GM23338 (cell line): ENCODE results near the gene ABHD17B. TPM values are rescaled to one million over a fixed set of nuclear protein-coding genes. Genes with fewer than 3 reads are reported as not detected.

ENCODE experiments used
- ATAC-seq: fragments of 200-7000 bp; cut with Tn5 transposase; 3 replicates; pipeline ENCODE4 v1.9.1; 2020
- DNase-seq: peaks from one replicate; pipeline ENCODE4 v3.0.0-alpha.2; 2015; ENCODE audit warnings: low spot score
- H2AFZ ChIP-seq: fragments of 200-600 bp; sonication (generic); 2 replicates; pipeline ENCODE4 v1.8.0; 2016; ENCODE audit warnings: antibody characterized with exemption, mild to moderate bottlenecking, moderate library complexity
- H3F3A ChIP-seq: fragments of 200-600 bp; sonication (generic); replicated peaks from 2 replicates; pipeline ENCODE4 v1.8.0; 2017; ENCODE audit warnings: antibody characterized with exemption, mixed run types, low read depth
- H3K27ac ChIP-seq: fragments of 200-600 bp; sonication (generic); 2 replicates; pipeline ENCODE4 v1.6.1; 2016; ENCODE audit warnings: low read depth
- H3K27me3 ChIP-seq: fragments of 200-600 bp; sonication (generic); 2 replicates; pipeline ENCODE4 v1.8.0; 2016; ENCODE audit warnings: mild to moderate bottlenecking, mixed run types, moderate library complexity; ENCODE audit not compliant: insufficient read depth
- H3K36me3 ChIP-seq: fragments of 200-600 bp; sonication (generic); 2 replicates; pipeline ENCODE4 v1.8.0; 2016; ENCODE audit warnings: mild to moderate bottlenecking; ENCODE audit not compliant: insufficient read depth
- H3K4me1 ChIP-seq: fragments of 200-600 bp; sonication (generic); 2 replicates; pipeline ENCODE4 v1.8.0; 2016; ENCODE audit warnings: mild to moderate bottlenecking, moderate library complexity; ENCODE audit not compliant: insufficient read depth
- H3K4me2 ChIP-seq: fragments of 200-600 bp; sonication (generic); 2 replicates; pipeline ENCODE4 v1.7.1; 2017; ENCODE audit warnings: mixed run types
- H3K4me3 ChIP-seq: fragments of 200-600 bp; sonication (generic); 2 replicates; pipeline ENCODE4 v1.6.1; 2016; ENCODE audit warnings: mixed run types
- H3K79me2 ChIP-seq: fragments of 200-600 bp; sonication (generic); replicated peaks from 2 replicates; pipeline ENCODE4 v1.8.0; 2017; ENCODE audit warnings: mild to moderate bottlenecking; ENCODE audit not compliant: insufficient read depth
- H3K9me2 ChIP-seq: fragments of 200-600 bp; sonication (generic); 2 replicates; pipeline ENCODE4 v1.8.0; 2017; ENCODE audit not compliant: insufficient read depth
- H4K20me1 ChIP-seq: fragments of 200-600 bp; sonication (generic); replicated peaks from 2 replicates; pipeline ENCODE4 v1.8.0; 2017; ENCODE audit warnings: mild to moderate bottlenecking; ENCODE audit not compliant: insufficient read depth
- H3K27ac Mint-ChIP-seq: 2 replicates; pipeline ENCODE4 v1.8.0; 2020; ENCODE audit warnings: inconsistent platforms, mild to moderate bottlenecking, moderate library complexity, mixed read lengths
- H3K27me3 Mint-ChIP-seq: 3 replicates; pipeline ENCODE4 v1.8.0; 2022; ENCODE audit warnings: low read depth, mild to moderate bottlenecking, moderate library complexity, mixed read lengths, inconsistent platforms; ENCODE audit not compliant: insufficient read depth, poor library complexity
- H3K36me3 Mint-ChIP-seq: 3 replicates; pipeline ENCODE4 v1.8.0; 2021; ENCODE audit warnings: low read depth, mild to moderate bottlenecking, inconsistent platforms, moderate library complexity, mixed read lengths
- H3K4me1 Mint-ChIP-seq: 3 replicates; pipeline ENCODE4 v1.8.0; 2020; ENCODE audit warnings: mild to moderate bottlenecking, inconsistent platforms, mixed read lengths
- H3K4me3 Mint-ChIP-seq: 3 replicates; pipeline ENCODE4 v1.8.0; 2021; ENCODE audit warnings: moderate library complexity, mild to moderate bottlenecking, inconsistent platforms, mixed read lengths
- H3K9me3 Mint-ChIP-seq: 3 replicates; pipeline ENCODE4 v1.8.0; 2020; ENCODE audit warnings: moderate library complexity, mild to moderate bottlenecking, inconsistent platforms, mixed read lengths
- CREB1 ChIP-seq: fragments of 250-450 bp; sonication (Bioruptor Pico); IDR thresholded peaks from 2 replicates; pipeline ENCODE4 v1.5.0; 2020; ENCODE audit warnings: low read depth, mild to moderate bottlenecking, moderate library complexity
- NANOG ChIP-seq: IDR thresholded peaks from 2 replicates; pipeline ENCODE4 v1.6.1; 2016; ENCODE audit warnings: antibody characterized with exemption, borderline replicate concordance
- POLR2AphosphoS5 ChIP-seq: IDR thresholded peaks from 2 replicates; pipeline ENCODE4 v1.6.1; 2016; ENCODE audit warnings: antibody characterized with exemption, low read depth
- REST ChIP-seq: IDR thresholded peaks from one replicate; pipeline ENCODE4 v1.6.1; 2018; ENCODE audit warnings: antibody characterized with exemption; ENCODE audit not compliant: unreplicated experiment
- STAT1 ChIP-seq: IDR thresholded peaks from one replicate; pipeline ENCODE4 v1.6.1; 2016; ENCODE audit warnings: antibody characterized with exemption; ENCODE audit not compliant: unreplicated experiment
- ZNF114 ChIP-seq: fragments of 250-450 bp; sonication (Bioruptor Pico); IDR thresholded peaks from 2 replicates; pipeline ENCODE4 v1.5.0; 2020; ENCODE audit warnings: mild to moderate bottlenecking, moderate library complexity
- ZNF462 ChIP-seq: fragments of 250-450 bp; sonication (Bioruptor Pico); IDR thresholded peaks from 2 replicates; pipeline ENCODE4 v1.5.0; 2020; ENCODE audit warnings: mild to moderate bottlenecking, moderate library complexity
- polyA plus RNA-seq: library from polyadenylated mRNA; unstranded; fragments of >200 nt; fragmentation: Nextera tagmentation; extraction: Ambion mirVana; gene quantifications from 2 replicates; pipeline ENCODE4 v1.2.1, GENCODE V29; 2016
- total RNA-seq: library from RNA; depleted of rRNA; stranded (reverse); fragments of >200 nt; shearing (Covaris generic); gene quantifications from 2 replicates; pipeline ENCODE4 v1.2.3, GENCODE V29; 2014

Gene ABHD17B
- total and polyA plus RNA-seq, 2 experiments from 2014 or later = 32.2 to 112 TPM

DNA sequence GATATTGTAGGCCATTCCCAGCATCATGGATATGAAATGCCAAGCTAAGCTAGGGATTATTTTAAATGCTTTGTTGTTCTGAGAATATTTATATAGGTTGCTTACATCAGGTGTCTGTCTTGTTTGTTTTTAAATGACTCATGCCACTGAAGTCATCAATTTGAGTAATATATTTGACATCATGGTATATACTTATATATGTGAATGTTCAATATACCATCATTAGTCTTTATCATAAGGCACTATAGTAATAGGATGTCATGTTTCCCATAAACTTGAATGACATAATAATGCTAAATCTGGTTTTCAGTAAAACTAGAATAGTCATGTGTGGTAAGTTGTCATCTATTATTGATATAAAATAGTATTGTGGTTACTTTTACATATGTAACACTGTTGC is 13.6 kb upstream of the ABHD17B start:
- peaks cover 81% of the 10 kb centered on the region for H3K79me2 ChIP-seq
- H3K4me1 Mint-ChIP-seq = peaks cover 60% of the 10 kb centered on the region
- TF ChIP-seq ZNF114 (CRISPR knock-in tag) (no peak), POLR2AphosphoS5 (no peak), NANOG (no peak), STAT1 (no peak), REST (no peak)

GRCh38 chr9:71921190-71921814 is 10.3 kb upstream of the ABHD17B start:
- no peaks in the 10 kb centered on the region for H4K20me1 ChIP-seq
- H3K4me3 ChIP-seq = no peak overlapping the region
- Mint-ChIP-seq H3K27ac (peak overlapping the region; percentile 97), H3K36me3 (peaks cover 62% of the 10 kb centered on the region), H3K9me3 (peaks cover 34% of the 10 kb centered on the region), H3K27me3 (peaks cover 5% of the 10 kb centered on the region), H3K4me3 (peak overlapping the region; percentile 10; the same call in 2 of the 3 replicates), H3K4me1 (peaks cover 49% of the 10 kb centered on the region)
- peaks cover 38% of the 10 kb centered on the region for H3K4me1 ChIP-seq
- TF ChIP-seq NANOG (peak; percentile 91), CREB1 (peak; percentile 34; the same call in 1 of the 2 replicates), ZNF114 (CRISPR knock-in tag) (0 out of 2 replicates have a peak, but pooled peaks have one; percentile 11), ZNF462 (CRISPR knock-in tag) (0 out of 2 replicates have a peak, but pooled peaks have one; percentile 38), STAT1 (no peak)
- H3K9me2 ChIP-seq = 0 out of 2 replicates have a peak, but pooled peaks cover 3% of the 10 kb centered on the region
- H2AFZ ChIP-seq = no peak overlapping the region
- peak; percentile 93 for DNase-seq
- no peaks in the 10 kb centered on the region for H3F3A ChIP-seq
- H3K36me3 ChIP-seq = peaks cover 4% of the 10 kb centered on the region; the same call in 1 of the 2 replicates
- peak; percentile 97 for ATAC-seq
- peaks cover 81% of the 10 kb centered on the region for H3K79me2 ChIP-seq
- H3K27ac ChIP-seq = peak overlapping the region; percentile 95
- H3K27me3 ChIP-seq = no peaks in the 10 kb centered on the region
- H3K4me2 ChIP-seq = peak overlapping the region; percentile 1; the same call in 1 of the 2 replicates

More for the DNA sequence above, 13.6 kb upstream of the ABHD17B start:
- DNase-seq (no peak), ATAC-seq (no peak)
- Mint-ChIP-seq H3K9me3 (peaks cover 11% of the 10 kb centered on the region), H3K27ac (no peak overlapping the region), H3K4me3 (no peak overlapping the region), H3K36me3 (peaks cover 34% of the 10 kb centered on the region), H3K27me3 (peaks cover 5% of the 10 kb centered on the region)
- Histone ChIP-seq H3K27ac (no peak overlapping the region), H4K20me1 (no peaks in the 10 kb centered on the region), H3K4me2 (no peak overlapping the region), H3K4me1 (peaks cover 52% of the 10 kb centered on the region), H3K36me3 (no peaks in the 10 kb centered on the region), H2AFZ (no peak overlapping the region), H3K27me3 (no peaks in the 10 kb centered on the region), H3K9me2 (no peaks in the 10 kb centered on the region), H3K4me3 (no peak overlapping the region), H3F3A (no peaks in the 10 kb centered on the region)
